Right lobe of liver (tissue), 4 donors: Measurements from ENCODE around the gene SCTR.

Source experiments
- POLR2A ChIP-seq: fragments of 450-650 bp; IDR thresholded peaks from one replicate; pipeline ENCODE4 v1.6.1; 2017; ENCODE audit warnings: antibody characterized with exemption, mild to moderate bottlenecking
- TF ChIP-seq, protein P1 (sequence below), 4 donors: fragments of 200-600 bp in 3 of 4; fragments of 450-650 bp in 1 of 4; IDR thresholded peaks; one replicate each; pipeline versions ENCODE4 v1.5.1 to v1.8.0; 2016 to 2022; ENCODE audit warnings: antibody characterized with exemption in 4 of 4, mild to moderate bottlenecking in 2 of 4
- donor health status: DM: no; HTN: no; CAD: no.
- donor health status: DM: no; HTN: no; CAD: no.
- donor health status: DM: no; HTN: yes; CAD: no.

DNA sequence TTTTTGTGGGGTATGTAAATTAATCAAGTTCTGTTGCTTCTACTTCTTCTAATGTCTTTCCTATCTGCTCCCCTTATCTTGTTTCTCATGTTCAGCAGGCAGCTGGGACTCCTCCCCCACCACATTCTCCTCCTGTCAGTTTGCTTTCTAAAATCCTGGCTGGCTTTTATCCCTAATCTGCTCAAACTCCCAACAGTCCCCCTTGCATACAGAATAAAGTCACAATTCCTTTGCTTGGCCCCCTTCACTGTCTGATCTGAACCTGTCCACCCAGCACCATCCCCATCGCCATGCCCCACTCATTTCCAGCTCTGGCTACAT, 22.1 kb upstream of the SCTR start:
- TF ChIP-seq, protein P1, sequence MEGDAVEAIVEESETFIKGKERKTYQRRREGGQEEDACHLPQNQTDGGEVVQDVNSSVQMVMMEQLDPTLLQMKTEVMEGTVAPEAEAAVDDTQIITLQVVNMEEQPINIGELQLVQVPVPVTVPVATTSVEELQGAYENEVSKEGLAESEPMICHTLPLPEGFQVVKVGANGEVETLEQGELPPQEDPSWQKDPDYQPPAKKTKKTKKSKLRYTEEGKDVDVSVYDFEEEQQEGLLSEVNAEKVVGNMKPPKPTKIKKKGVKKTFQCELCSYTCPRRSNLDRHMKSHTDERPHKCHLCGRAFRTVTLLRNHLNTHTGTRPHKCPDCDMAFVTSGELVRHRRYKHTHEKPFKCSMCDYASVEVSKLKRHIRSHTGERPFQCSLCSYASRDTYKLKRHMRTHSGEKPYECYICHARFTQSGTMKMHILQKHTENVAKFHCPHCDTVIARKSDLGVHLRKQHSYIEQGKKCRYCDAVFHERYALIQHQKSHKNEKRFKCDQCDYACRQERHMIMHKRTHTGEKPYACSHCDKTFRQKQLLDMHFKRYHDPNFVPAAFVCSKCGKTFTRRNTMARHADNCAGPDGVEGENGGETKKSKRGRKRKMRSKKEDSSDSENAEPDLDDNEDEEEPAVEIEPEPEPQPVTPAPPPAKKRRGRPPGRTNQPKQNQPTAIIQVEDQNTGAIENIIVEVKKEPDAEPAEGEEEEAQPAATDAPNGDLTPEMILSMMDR (IDR thresholded peaks at IDR 0.05): no peak
- TF ChIP-seq POLR2A: no peak
